HG02938 (cell line): ENCODE measurements around the gene DDAH1.
A peak's percentile ranks its signal among the peaks of the same experiment; 100 is the strongest.
"Not testable (repeated sequence)": the region's sequence is repeated elsewhere in the genome, so short reads cannot be mapped to it uniquely, and the experiment has no call there.

ENCODE experiments used
- ATAC-seq: cut with Tn5 transposase; IDR thresholded peaks from one replicate; pipeline ENCODE4 v1.9.1; 2021; ENCODE audit warnings: mild to moderate bottlenecking, moderate library complexity; ENCODE audit not compliant: unreplicated experiment

Gene DDAH1

GRCh38 chr1:85471558-85471957 is 6.6 kb upstream of the DDAH1 start:
- ATAC-seq: no peak

- not testable (repeated sequence) for ATAC-seq
Observed at GRCh38 chr1:85470130-85470529, 5.2 kb upstream of the DDAH1 start.

GRCh38 chr1:85467929-85468540 is 3.1 kb upstream of the DDAH1 start:
- no peak for ATAC-seq

- no peak for ATAC-seq
Observed at GRCh38 chr1:85467036-85467435, 2.1 kb upstream of the DDAH1 start.

- ATAC-seq: no peak
Observed at GRCh38 chr1:85465786-85466134, 801 bp upstream of the DDAH1 start.

- peak; percentile 54 for ATAC-seq
Observed at GRCh38 chr1:85464497-85465098, 361 bp downstream of the DDAH1 start.

GRCh38 chr1:85463731-85464496 is 1.0 kb downstream of the DDAH1 start:
- peak; percentile 20 for ATAC-seq

- no peak for ATAC-seq
Observed at GRCh38 chr1:85462931-85463649, 1.9 kb downstream of the DDAH1 start.

- no peak for ATAC-seq
Observed at GRCh38 chr1:85461216-85461918, 3.6 kb downstream of the DDAH1 start.

- ATAC-seq: no peak
Observed at GRCh38 chr1:85460555-85461088, 4.3 kb downstream of the DDAH1 start.

- no peak for ATAC-seq
Observed at GRCh38 chr1:85459290-85459689, 5.7 kb downstream of the DDAH1 start.

- ATAC-seq: no peak
Observed at GRCh38 chr1:85454214-85454613, 10.7 kb downstream of the DDAH1 start.

GRCh38 chr1:85453640-85454194 is 11.2 kb downstream of the DDAH1 start:
- no peak for ATAC-seq

- ATAC-seq: no peak
Observed at GRCh38 chr1:85452948-85453347, 12.0 kb downstream of the DDAH1 start.

GRCh38 chr1:85451236-85451830 is 13.6 kb downstream of the DDAH1 start:
- ATAC-seq: no peak

- ATAC-seq: no peak
Observed at GRCh38 chr1:85450832-85451231, 14.1 kb downstream of the DDAH1 start.

GRCh38 chr1:85449356-85449755 is 15.6 kb downstream of the DDAH1 start:
- no peak for ATAC-seq

GRCh38 chr1:85448358-85448757 is 16.6 kb downstream of the DDAH1 start:
- no peak for ATAC-seq

GRCh38 chr1:85447006-85447943 is 17.7 kb downstream of the DDAH1 start:
- ATAC-seq: no peak
